HG03025 (cell line): ENCODE measurements around the gene SLC1A2.

Experiments
- ATAC-seq: cut with Tn5 transposase; IDR thresholded peaks from one replicate; pipeline ENCODE4 v1.9.1; 2021; ENCODE audit warnings: mild to moderate bottlenecking, moderate library complexity; ENCODE audit not compliant: unreplicated experiment, low FRiP score

The SLC1A2 gene

DNA sequence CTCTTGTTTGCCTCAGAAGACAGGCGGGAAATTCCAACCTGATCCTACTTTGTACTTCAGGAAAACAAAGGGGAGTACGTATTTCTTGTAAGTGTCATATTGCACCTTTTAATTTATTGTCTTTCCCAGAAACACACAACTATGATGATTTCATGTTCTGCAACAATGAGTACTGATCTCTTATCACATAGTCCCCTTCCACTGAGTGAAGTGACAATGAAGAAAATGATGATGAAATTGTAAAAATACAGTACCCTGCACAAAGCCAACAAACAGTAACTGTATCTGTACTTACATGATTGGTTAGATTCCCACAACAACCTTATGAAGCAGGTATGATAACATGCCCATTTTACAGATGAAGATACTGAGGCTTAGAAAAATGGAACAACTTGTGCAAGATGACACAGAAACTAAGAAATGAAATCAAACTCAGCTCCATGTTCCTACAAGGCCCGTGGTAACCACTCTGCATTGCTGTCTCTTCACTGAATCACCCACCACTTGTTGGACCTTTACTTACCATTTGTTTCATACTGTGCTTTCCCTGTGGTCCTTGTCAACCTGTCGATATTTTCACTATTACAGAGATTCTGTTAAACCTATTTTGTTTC lies 37.5 kb downstream of the SLC1A2 start:
- no peak for ATAC-seq

DNA sequence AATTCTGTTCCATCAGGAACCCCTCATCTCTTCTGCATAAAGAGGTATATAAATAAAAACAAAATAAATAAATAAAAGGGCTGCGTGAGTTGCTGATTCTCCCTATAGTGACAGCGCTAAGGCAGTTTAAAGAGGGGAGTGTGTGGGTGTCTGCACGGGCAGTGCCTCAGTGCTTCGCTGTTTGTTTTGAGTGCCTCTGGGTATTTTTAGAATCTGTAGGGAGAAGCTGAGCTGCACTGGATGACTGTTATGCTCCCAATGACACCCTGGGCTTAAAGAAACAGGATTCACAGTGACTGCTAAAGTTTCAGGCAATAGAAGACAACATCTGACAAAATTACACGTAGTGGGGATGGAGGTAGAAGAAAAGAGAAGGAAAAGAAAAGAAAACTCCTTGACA lies 38.8 kb downstream of the SLC1A2 start:
- no peak for ATAC-seq

DNA sequence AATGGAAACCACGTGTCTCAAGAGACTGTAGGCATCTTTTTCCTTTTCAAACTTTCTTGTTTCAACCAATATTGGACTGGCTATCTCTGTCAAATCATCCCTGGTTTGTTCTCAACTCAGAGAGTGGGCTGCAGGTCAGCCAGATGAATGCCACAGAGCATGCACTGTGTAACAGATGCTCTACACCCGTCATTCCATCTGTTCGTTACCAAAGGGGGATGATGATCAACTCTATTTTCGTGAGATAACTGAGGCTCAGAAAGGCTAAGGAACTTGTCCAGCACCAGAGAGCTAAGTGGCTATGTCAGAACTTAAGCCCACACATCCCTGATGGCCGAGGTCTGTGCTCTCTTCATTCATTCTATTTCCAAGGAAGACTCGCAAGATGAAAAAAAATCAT lies 42.1 kb downstream of the SLC1A2 start:
- ATAC-seq: no peak

DNA sequence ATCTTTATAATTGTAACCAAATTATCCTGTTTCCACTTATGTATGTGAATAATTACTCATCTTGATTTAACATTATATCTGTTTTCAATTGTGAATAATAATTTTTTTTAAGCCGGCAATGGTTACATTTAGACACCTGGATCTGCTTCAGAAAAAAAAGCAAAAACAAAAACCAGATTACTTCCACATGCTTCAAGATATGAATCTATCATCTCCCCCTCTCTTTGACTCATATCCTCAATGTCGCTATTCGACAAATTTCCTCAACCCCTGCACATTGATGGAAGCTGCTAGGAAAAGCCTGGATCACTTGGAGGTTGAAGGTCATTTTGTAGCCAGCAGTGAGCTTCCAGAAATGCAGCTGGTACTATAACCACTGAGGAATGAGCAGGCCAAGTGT lies 42.7 kb downstream of the SLC1A2 start:
- no peak for ATAC-seq

DNA sequence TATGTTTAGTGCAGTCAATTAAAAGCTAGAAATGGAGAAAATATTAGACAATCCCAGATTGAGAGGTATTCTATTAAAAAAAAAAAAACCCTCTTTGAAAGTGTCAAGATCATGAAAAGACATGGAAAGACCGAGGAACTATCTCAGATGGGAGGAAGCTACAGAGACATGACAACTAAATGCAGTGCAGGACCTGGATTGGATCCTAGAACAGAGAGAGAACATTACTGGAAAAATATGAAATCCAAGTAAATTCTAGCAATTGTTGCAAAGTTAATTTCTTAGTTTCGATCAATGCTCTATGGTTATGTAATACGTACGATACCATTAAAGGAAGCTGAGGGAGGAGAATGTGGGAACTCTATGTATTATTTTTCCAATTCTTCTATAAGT lies 43.2 kb downstream of the SLC1A2 start:
- no peak for ATAC-seq

DNA sequence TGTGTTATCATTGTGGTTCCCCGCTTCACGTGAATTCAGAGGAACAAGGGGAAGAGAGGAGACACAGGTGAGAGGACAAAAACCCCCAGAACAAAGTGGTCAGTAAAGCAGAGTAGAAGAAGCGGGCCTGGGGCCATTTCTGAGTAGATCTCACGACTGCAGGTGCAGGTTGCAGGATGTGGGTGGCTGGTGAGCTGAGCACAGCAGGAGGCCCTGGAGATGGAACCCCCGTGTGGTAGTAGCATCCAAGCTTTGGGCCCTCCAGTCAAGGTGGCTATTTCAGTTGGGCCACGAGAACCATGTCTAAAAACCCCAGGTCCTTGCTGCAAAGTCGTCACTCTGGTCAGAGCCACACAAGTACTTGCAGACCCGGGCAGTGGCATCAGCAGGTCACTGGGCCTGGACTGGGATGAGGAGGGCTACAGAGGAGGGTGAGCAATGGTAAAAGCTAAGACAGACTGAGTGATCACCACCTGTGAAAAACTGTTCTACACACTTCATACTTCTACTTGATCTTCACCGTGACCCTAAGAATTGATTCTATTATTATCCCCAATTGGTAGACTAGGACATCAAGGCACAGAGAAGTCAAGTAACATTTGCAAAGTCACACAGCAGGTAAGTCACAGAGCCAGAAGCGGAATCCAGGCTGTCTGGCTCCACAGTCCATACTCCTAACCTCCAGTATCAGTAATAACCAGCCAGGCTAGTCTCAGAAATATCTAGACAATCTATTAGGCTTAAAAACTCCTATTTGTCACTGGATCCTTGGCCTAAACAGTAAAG lies 43.8 kb downstream of the SLC1A2 start:
- no peak for ATAC-seq

DNA sequence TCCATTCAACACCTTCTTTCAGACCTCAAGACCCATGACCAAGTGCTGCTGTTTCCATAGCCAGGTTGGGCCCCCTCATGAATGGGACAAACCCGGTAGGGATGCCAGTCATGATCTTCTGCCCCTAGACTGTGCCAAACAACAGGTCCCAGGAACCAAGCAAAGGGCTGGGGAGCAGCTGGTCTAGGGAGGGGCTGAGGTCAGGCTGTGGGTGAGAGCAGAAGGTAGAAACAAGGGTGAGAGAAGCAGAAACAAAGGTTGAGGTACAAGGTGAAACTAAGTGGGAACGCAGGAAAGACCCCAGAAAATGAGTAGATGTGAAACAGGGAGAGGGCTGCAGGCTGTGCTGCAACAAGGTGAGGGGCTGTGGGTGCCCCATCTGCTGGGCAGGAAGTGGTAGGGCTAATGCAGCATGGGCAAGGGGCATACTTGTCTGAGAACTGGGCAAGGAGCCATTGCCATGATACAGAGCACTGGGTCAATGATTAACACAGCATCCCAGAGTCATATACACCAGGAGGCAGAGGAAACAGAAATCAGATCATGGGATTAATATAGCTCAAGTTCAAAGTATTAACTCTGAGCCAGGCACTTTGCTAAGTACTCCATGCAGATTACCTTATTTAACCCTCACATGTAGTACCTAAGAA lies 45.9 kb downstream of the SLC1A2 start:
- ATAC-seq: no peak

DNA sequence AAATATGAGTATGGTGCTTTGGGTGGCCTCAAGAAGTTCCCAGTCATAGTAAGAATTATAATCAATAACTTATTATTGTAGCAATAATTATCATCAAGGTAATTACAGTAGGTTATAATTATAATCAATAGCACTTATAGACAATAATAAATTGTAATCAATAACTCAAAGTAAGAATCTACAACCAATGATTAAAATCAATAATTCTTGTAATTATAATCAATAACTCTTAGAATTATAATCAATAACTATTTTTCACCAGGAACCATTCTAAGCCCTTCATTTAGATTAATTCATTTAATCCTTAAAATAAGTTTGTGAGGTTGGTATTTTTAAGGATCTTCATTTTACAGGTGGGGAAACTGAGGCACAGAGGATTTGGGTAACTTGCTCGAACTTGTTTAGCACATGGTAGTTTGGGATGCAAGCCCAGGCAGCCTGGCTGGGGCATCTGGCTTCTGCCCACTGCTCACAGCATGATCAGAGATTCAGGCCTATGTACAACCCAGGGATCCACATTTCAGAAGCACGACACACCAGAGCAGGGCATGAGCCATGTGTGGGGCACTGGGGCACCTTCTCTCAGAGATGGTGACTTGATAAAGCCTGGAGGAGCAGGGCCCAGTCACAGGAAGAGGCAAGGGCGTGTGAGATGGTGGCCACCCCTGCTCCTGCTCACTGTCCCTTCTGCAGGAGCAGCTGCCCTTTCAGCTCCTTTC lies 46.6 kb downstream of the SLC1A2 start:
- no peak for ATAC-seq

DNA sequence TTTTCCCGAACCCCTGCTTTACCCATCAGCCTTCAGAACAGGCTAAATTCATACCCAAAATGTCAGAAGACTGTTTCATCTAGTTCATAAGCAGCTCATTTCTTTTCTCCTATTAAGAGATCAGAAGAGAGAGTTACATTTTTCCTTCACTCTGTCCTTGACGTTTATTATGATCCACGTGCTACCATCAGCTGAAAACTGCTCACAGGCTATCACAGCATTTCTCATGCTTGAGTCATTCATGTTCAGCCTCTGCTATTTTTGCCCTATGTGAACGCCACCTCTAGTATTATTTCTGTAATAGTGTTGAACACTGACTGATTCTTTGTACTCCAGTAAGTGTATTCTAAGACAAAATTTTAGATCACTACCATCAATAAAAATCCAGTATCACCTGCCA lies 51.9 kb downstream of the SLC1A2 start:
- ATAC-seq: no peak

DNA sequence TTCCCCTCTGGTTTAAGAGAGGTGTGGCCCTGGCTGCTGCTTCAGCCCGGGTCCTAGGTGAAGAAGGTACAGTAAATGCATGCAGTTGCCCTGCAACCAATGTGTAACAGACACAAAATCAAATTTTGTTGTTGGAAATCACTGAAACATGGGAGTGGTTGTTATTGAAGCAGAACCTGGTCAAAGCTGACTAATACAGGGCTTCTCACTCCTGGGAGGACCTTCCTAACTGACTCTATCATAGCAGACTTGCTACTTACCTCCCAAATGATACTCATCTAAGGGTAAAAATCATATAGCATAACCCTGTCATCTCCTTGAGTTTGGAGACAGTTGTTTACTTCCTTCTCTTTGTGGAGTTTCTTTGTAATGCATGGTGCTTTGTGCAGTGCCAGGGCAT lies 52.6 kb downstream of the SLC1A2 start:
- ATAC-seq: no peak

DNA sequence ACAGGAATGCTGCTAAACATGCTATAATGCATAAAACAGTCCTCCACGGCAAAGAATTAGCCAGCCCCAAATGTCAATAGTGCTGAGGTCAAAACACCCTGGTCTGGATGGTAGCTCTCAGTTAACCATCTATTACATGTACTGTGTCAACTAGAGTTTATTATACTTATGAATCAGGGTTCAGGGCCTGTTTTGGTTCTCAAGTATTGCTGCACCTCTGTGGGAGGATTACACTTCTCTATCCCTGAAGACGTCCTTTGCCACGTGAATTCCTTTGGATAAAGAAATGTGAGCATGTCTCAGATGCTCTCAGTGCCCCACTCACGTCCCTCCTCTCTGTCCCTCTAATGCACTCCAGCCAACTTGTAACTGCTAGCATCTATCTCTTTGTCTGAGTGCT lies 53.4 kb downstream of the SLC1A2 start:
- no peak for ATAC-seq

DNA sequence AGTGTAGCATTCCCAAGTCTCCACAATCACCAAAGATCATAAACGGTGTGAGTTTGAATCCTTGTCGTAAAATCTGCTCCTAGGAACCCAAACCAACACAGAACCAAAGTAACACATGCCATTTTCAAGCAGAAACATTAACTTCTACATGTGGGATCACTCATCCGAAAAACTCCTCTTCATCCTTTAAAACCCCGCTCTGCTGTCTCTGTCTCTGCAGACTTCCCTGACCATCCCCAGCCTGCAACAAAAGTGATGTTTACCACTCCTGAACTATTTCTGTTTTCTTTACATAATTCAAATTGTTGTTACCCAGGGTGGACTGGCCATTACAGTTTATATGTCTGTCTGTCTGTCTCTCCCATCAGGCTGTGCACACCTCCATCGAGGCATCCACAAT lies 54.0 kb downstream of the SLC1A2 start:
- ATAC-seq: no peak

DNA sequence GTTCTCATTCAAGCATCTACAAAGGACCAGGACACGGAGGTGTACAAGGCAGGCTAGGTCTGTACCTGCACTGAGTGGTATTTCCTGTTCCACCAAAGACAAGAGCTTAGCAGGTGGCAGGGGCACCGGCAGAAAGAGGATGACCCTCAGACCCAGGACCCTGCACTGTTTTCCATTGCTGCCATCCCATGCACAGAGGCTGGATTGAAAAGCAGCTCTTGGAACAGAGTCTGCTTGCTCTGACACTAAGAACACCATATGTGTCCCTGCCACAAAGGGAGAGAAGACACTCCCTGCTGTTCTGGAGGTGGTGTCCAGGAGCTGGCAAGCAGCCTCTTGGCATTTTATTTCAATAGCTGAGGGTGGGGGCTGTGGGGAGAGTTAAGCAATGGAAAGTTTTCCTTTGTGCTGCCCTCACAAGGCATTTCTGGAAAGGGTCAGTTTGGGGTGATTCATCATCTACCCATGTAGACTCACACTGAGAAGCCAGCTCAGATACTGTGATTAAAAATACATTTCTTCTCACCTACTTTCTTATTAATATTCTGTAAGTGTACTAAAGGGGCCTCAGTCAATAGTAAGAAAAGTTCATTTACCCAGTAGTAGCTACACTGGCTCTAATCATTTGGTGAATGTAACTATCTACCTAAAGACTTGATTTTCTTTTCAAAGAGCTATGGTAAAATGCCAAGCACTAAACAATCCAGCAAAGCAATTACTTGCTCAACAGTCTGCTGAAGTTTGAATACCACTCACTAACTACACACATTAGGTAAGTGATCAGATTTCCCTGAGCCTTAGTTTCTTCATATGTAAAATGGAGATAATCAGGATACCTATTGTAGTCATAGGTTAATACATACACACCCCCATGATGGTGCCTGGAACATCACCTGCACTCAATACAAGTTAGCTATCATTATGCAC lies 55.2 kb downstream of the SLC1A2 start:
- ATAC-seq: no peak

DNA sequence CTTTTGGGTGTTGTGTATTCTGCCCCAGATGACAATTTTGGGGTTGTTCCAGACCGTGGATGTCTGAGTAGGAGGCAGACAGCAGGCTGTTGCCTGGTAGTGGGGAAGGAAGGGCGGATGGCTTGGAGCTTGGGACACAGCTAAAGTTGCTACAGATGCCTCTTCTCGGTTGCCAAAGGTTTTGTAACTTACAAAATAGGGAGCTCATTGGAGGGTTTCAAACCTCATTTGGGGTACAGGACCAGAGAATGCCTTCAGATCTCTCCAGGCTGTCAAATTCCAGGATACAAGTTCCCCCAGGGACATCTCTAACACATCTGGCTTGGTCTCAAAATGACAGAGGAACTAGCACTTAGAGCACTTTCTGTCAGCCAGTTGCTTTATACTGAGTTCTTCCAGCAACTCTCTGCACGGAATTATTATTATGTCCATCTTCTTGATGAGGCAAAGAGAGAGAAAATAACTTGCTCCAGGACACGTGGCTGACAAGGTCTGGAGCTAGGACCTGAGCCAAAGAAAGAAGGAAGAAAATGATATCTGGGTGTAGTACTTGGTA lies 56.0 kb downstream of the SLC1A2 start:
- ATAC-seq: no peak

DNA sequence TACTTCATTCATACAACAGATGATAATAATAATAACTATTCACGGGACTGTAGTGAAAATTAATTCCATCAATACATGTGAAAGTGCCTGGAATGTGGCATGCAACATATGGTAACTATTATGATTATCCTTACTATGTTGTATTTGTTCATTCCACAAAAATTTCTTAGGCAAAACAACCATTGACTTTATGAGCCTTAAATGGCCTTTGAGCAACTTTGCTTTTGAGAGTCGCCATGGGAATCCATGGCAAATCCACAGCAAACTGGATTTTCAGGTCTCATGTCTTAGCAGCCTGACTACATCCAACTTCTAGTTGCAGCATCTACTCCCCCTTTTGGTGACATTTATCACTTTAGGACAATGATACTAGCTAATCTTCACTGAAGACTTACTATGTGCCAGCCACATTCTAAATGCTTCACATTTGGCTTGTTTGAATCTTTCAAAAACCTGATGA lies 56.8 kb downstream of the SLC1A2 start:
- no peak for ATAC-seq

DNA sequence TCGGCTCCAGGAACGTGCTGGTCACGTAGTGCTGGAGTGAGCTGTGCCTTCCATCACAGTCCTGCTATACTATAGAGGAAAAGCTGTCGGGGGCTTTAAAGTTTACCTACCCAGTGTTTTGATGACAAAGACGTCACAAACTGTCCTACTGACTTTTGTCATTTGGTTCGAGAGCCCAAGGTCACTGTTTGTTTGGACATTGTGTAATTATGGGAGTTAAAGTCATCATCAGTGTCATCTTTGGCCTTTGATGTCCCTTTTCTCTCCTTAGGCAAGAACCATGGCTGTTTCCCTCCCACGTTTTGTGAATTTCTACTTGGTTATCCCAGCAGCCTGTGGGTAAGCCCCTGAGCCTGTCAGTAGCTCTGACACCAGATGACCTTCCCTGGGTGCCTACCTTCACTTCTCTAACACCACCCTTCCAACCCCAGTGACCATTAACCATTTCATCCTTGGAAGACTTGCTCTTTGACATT lies 59.3 kb downstream of the SLC1A2 start:
- ATAC-seq: no peak

DNA sequence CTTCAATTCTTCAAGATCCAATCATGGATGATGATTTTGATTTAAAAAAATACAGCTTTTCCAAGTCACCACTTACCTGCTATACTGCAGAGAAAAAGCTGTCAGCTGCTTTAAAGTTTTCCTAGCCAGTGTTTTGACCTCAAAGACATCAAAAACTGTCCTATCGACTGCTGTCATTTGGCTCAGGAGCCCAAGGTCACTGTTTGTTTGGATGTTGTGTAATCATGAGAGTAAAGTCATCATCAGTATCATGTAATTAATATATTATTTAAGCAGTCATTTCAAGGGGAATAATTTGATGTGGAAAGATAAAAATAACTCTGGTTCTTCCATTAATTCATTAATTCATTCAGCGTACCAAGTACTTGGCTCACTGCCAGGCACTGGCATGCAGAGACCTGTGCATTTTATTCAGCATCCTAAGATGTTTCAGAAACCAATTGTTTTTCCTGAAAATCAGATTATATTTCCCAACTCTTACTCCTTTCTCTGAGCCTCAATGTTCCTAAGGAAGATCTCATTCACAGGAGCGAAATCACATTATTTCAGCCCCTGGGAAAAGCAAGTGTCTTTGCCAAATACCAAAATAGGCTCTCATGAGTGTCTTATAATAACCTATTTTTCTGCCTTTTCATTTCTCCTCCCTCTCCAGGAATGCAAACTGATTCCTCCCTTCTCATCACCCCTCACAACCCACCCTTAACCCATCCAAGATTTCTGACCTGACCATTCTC lies 59.9 kb downstream of the SLC1A2 start:
- no peak for ATAC-seq

DNA sequence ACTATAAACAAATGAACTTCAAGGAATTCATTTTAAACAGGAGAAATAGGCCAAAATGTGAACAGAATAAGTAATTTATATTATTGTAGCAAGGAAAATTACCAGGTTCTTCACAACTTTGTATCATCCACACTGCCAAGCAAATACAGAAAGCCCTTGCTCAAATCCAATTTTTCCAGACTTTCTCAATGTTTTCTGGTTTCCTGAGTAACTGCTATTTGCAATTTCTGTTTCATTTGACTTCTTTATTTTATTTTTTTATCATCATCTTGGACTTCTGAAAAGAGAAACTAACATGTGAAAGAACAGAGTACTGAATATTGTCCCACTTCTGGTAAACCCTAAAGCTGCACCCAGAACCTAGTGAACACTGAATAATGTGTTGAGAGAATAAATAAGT lies 61.0 kb downstream of the SLC1A2 start:
- ATAC-seq: no peak

DNA sequence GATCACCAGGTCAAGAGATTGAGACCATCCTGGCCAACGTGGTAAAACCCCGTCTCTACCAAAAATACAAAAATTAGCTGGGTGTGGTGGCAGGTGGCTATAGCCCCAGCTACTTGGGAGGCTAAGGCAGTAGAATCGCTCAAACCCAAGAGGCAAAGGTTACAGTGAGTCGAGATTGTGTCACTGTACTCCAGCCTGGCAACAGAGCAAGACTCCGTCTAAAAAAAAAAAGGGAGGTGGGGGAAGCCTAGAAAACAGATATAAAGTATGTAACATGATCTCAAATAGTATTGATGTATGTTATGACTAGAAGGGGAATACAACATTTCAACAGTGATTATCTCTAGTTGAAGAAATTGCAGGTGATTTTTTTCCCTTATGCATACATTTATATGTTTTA lies 61.4 kb downstream of the SLC1A2 start:
- no peak for ATAC-seq
